SK-N-SH treated with all-trans-retinoic acid at 6 μM for 48 hours (cell line): ENCODE data around the gene COL6A3.

Experiments used
- ATAC-seq: fragments of 200-7000 bp; cut with Tn5 transposase; 3 replicates; pipeline ENCODE4 v1.9.1; 2020; ENCODE audit warnings: mild to moderate bottlenecking, moderate library complexity
- ARNTL ChIP-seq: fragments of 450-650 bp; formaldehyde crosslinking; IDR thresholded peaks from 2 replicates; pipeline ENCODE4 v1.5.0; 2020; ENCODE audit warnings: low read depth, mild to moderate bottlenecking, moderate library complexity, borderline replicate concordance
- BACH2 ChIP-seq: fragments of 250-450 bp; sonication (Bioruptor Pico); IDR thresholded peaks from 2 replicates; pipeline ENCODE4 v1.9.0; 2021; ENCODE audit warnings: mild to moderate bottlenecking, borderline replicate concordance
- CSDC2 ChIP-seq: fragments of 250-450 bp; sonication (Bioruptor Pico); IDR thresholded peaks from 2 replicates; pipeline ENCODE4 v1.5.0; 2020; ENCODE audit warnings: mild to moderate bottlenecking, moderate library complexity
- CSRNP3 ChIP-seq: fragments of 250-450 bp; sonication (Bioruptor Pico); IDR thresholded peaks from 2 replicates; pipeline ENCODE4 v1.5.1; 2021; ENCODE audit warnings: mild to moderate bottlenecking, moderate library complexity
- ESRRG ChIP-seq: fragments of 250-450 bp; sonication (Bioruptor Pico); IDR thresholded peaks from 2 replicates; pipeline ENCODE4 v1.6.1; 2021; ENCODE audit warnings: mild to moderate bottlenecking
- GLIS3 ChIP-seq: fragments of 250-450 bp; sonication (Bioruptor Pico); IDR thresholded peaks from 2 replicates; pipeline ENCODE4 v1.5.0; 2020; ENCODE audit warnings: mild to moderate bottlenecking, moderate library complexity
- ISL1 ChIP-seq: fragments of 250-450 bp; sonication (Bioruptor Pico); IDR thresholded peaks from 2 replicates; pipeline ENCODE4 v2.1.2; 2022; ENCODE audit warnings: mild to moderate bottlenecking, moderate library complexity
- OSR1 ChIP-seq: fragments of 250-450 bp; sonication (Bioruptor Pico); IDR thresholded peaks from 2 replicates; pipeline ENCODE4 v1.8.0; 2022; ENCODE audit warnings: moderate library complexity, mild to moderate bottlenecking, inconsistent platforms
- POU6F1 ChIP-seq: fragments of 250-450 bp; sonication (Bioruptor Pico); IDR thresholded peaks from 2 replicates; pipeline ENCODE4 v1.8.0; 2021; ENCODE audit warnings: low read depth, mild to moderate bottlenecking, moderate library complexity, borderline replicate concordance
- PPARA ChIP-seq: fragments of 250-450 bp; sonication (Bioruptor Pico); IDR thresholded peaks from 2 replicates; pipeline ENCODE4 v1.5.0; 2020; ENCODE audit warnings: mild to moderate bottlenecking, borderline replicate concordance
- RARB ChIP-seq: fragments of 250-450 bp; sonication (Bioruptor Pico); IDR thresholded peaks from 2 replicates; pipeline ENCODE4 v1.8.0; 2021; ENCODE audit warnings: mild to moderate bottlenecking, moderate library complexity
- SNAI2 ChIP-seq: fragments of 250-450 bp; sonication (Bioruptor Pico); IDR thresholded peaks from 2 replicates; pipeline ENCODE4 v1.5.0; 2020; ENCODE audit warnings: mild to moderate bottlenecking, moderate library complexity
- TCF4 ChIP-seq: fragments of 250-450 bp; sonication (Bioruptor Pico); IDR thresholded peaks from 2 replicates; pipeline ENCODE4 v1.8.0; 2021; ENCODE audit warnings: mild to moderate bottlenecking, moderate library complexity, borderline replicate concordance
- TOX ChIP-seq: fragments of 250-450 bp; sonication (Bioruptor Pico); IDR thresholded peaks from 2 replicates; pipeline ENCODE4 v1.8.0; 2021; ENCODE audit warnings: mild to moderate bottlenecking, moderate library complexity, borderline replicate concordance
- TSHZ2 ChIP-seq: fragments of 250-450 bp; sonication (Bioruptor Pico); IDR thresholded peaks from 2 replicates; pipeline ENCODE4 v1.5.0; 2020; ENCODE audit warnings: mild to moderate bottlenecking, moderate library complexity
- ZFP3 ChIP-seq: fragments of 250-450 bp; sonication (Bioruptor Pico); IDR thresholded peaks from 2 replicates; pipeline ENCODE4 v1.5.0; 2020; ENCODE audit warnings: mild to moderate bottlenecking, moderate library complexity
- ZFP30 ChIP-seq: fragments of 450-650 bp; formaldehyde crosslinking; IDR thresholded peaks from 2 replicates; pipeline ENCODE4 v1.5.0; 2022; ENCODE audit warnings: mild to moderate bottlenecking, moderate library complexity
- ZNF565 ChIP-seq: fragments of 450-650 bp; formaldehyde crosslinking; conservative IDR thresholded peaks from 2 replicates; pipeline ENCODE4 v1.5.0; 2020; ENCODE audit warnings: low read depth, mild to moderate bottlenecking, moderate library complexity
- ZNF70 ChIP-seq: fragments of 450-650 bp; formaldehyde crosslinking; IDR thresholded peaks from 2 replicates; pipeline ENCODE4 v1.5.0; 2020; ENCODE audit warnings: mild to moderate bottlenecking, moderate library complexity
- ZNF8 ChIP-seq: fragments of 450-650 bp; formaldehyde crosslinking; IDR thresholded peaks from 2 replicates; pipeline ENCODE4 v1.5.0; 2020; ENCODE audit warnings: mild to moderate bottlenecking, moderate library complexity

The COL6A3 gene

GRCh38 chr2:237301595-237301994 lies 112.4 kb downstream of the COL6A3 start (continued):
- TF ChIP-seq CSRNP3 (CRISPR knock-in tag) = no peak

GRCh38 chr2:237300739-237301138 lies 113.2 kb downstream of the COL6A3 start:
- ATAC-seq = no peak
- TF ChIP-seq CSDC2 (CRISPR knock-in tag) = no peak
- TF ChIP-seq ZNF565 (CRISPR knock-in tag) = no peak
- no peak for TF ChIP-seq ARNTL (CRISPR knock-in tag)
- no peak for TF ChIP-seq TSHZ2
- no peak for TF ChIP-seq ISL1 (CRISPR knock-in tag)
- no peak for TF ChIP-seq ZNF8 (CRISPR knock-in tag)
- no peak for TF ChIP-seq POU6F1 (CRISPR knock-in tag)
- no peak for TF ChIP-seq TOX (CRISPR knock-in tag)
- TF ChIP-seq TCF4 (CRISPR knock-in tag) = no peak
- no peak for TF ChIP-seq RARB (CRISPR knock-in tag)
- no peak for TF ChIP-seq GLIS3 (CRISPR knock-in tag)
- no peak for TF ChIP-seq ESRRG (CRISPR knock-in tag)
- no peak for TF ChIP-seq SNAI2
- no peak for TF ChIP-seq OSR1 (CRISPR knock-in tag)
- TF ChIP-seq BACH2 (CRISPR knock-in tag) = no peak
- TF ChIP-seq CSRNP3 (CRISPR knock-in tag) = no peak
- no peak for TF ChIP-seq ZNF70 (CRISPR knock-in tag)
- TF ChIP-seq PPARA (CRISPR knock-in tag) = no peak
- no peak for TF ChIP-seq ZFP30 (CRISPR knock-in tag)

GRCh38 chr2:237299906-237300305 lies 114.1 kb downstream of the COL6A3 start:
- no peak for TF ChIP-seq CSRNP3 (CRISPR knock-in tag)
- no peak for TF ChIP-seq ZNF70 (CRISPR knock-in tag)
- TF ChIP-seq TCF4 (CRISPR knock-in tag) = no peak
- no peak for TF ChIP-seq OSR1 (CRISPR knock-in tag)
- no peak for TF ChIP-seq ZFP30 (CRISPR knock-in tag)
- TF ChIP-seq ESRRG (CRISPR knock-in tag) = no peak
- no peak for TF ChIP-seq BACH2 (CRISPR knock-in tag)
- no peak for TF ChIP-seq ZFP3
- peak; percentile 79 for ATAC-seq
